Measurements from ENCODE around the gene CELA2B.
A peak's percentile ranks its signal among the peaks of the same experiment; 100 is the strongest.
"Not testable (repeated sequence)": the region's sequence is repeated elsewhere in the genome, so short reads cannot be mapped to it uniquely, and the experiment has no call there.

CELA2B gene

GRCh38 chr1:15459771-15460707 lies 15.9 kb upstream of the CELA2B start:
- Histone ChIP-seq H3K9me3 (ENCODE audit: insufficient read depth, low read length) (no peaks in the 10 kb centered on the region), H3K27ac (ENCODE audit: low read length) (no peak overlapping the region), H3K4me2 (ENCODE audit: low read length) (peak overlapping the region; percentile 15; the same call in 1 of the 2 replicates), H3K9ac (ENCODE audit: low read length) (no peak overlapping the region), H3K4me3 (ENCODE audit: low read length) (no peak overlapping the region), H3K27me3 (ENCODE audit: low read depth, low read length) (no peaks in the 10 kb centered on the region), H3K4me1 (ENCODE audit: low read length) (peaks cover 33% of the 10 kb centered on the region), H3K79me2 (ENCODE audit: low read length) (no peaks in the 10 kb centered on the region), H4K20me1 (ENCODE audit: insufficient read depth, low read length) (no peaks in the 10 kb centered on the region), H3K36me3 (replicated peaks; ENCODE audit: low read depth, low read length) (no peaks in the 10 kb centered on the region), H2AFZ (ENCODE audit: low read depth, low read length) (no peak overlapping the region)
- no peak for TF ChIP-seq CTCF (IDR thresholded peaks at IDR 0.05; ENCODE audit: low read depth, low read length)
- no peak for TF ChIP-seq EZH2phosphoT487 (IDR thresholded peaks at IDR 0.05; ENCODE audit: low read depth)

DNA sequence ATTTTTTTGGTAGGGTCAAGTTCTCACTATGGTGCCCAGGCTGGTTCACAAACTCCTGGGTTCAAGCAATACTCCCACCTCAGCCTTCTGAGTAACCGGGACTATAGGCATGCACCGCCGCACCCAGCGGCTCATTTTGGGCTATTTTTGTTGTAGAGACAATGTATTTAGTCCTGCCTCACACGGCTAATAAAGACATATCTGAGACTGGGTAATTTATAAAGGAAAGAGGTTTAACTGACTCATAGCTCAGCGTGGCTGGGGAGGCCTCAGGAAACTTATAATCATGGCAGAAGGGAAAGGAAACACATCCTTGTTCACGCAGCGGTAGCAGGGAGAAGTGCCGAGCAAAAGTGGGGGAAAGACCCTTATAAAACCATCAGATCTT lies 15.2 kb upstream of the CELA2B start:
- H4K20me1 ChIP-seq (ENCODE audit: insufficient read depth, low read length), result no peaks in the 10 kb centered on the region
- H2AFZ ChIP-seq (ENCODE audit: low read depth, low read length), result no peak overlapping the region
- TF ChIP-seq EZH2phosphoT487 (IDR thresholded peaks at IDR 0.05; ENCODE audit: low read depth), result no peak
- TF ChIP-seq CTCF (IDR thresholded peaks at IDR 0.05; ENCODE audit: low read depth, low read length), result no peak
- H3K27me3 ChIP-seq (ENCODE audit: low read depth, low read length), result no peaks in the 10 kb centered on the region
- no peaks in the 10 kb centered on the region for H3K79me2 ChIP-seq (ENCODE audit: low read length)
- no peaks in the 10 kb centered on the region for H3K9me3 ChIP-seq (ENCODE audit: insufficient read depth, low read length)
- no peak overlapping the region for H3K4me2 ChIP-seq (ENCODE audit: low read length)
- H3K4me1 ChIP-seq (ENCODE audit: low read length), result peaks cover 34% of the 10 kb centered on the region
- H3K27ac ChIP-seq (ENCODE audit: low read length), result no peak overlapping the region
- H3K9ac ChIP-seq (ENCODE audit: low read length), result no peak overlapping the region
- H3K4me3 ChIP-seq (ENCODE audit: low read length), result no peak overlapping the region
- no peaks in the 10 kb centered on the region for H3K36me3 ChIP-seq (replicated peaks; ENCODE audit: low read depth, low read length)

DNA sequence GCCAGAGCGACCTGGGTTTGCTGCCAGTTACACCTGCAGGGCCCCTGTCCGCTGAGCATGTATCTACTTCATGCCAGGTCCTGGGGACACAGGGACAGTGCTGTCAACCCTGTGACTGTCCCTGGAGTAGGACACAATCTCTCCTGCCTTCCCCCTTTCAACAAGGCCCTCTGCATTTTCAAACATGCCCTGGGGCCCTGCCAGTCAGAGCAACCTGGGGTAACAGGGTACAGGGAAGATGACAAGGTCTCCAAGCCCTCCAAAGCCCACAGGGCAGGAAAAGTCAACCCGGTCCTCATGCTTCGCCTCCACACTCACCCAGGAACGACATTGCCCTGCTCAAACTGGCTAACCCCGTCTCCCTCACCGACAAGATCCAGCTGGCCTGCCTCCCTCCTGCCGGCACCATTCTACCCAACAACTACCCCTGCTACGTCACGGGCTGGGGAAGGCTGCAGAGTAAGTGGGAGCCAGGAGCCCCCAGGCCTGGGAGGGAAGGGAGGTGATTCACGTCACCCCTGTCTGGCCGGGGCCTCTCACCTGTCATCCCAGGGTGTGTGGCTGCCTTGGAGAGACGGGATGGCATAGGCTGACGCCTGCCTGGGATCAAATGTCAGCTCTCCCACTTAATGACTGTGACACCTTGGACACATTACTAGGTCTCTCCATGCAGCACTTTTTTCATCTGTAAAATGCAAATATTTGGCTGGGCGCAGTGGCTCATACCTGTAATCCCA lies 12.7 kb upstream of the CELA2B start:
- H3K27ac ChIP-seq (ENCODE audit: low read length); H2AFZ ChIP-seq (ENCODE audit: low read depth, low read length); H3K4me3 ChIP-seq (ENCODE audit: low read length): not testable (repeated sequence)

GRCh38 chr1:15463926-15464322 lies 12.0 kb upstream of the CELA2B start:
- H2AFZ ChIP-seq (ENCODE audit: low read depth, low read length); H3K9me3 ChIP-seq (ENCODE audit: insufficient read depth, low read length); H3K27ac ChIP-seq (ENCODE audit: low read length); H3K4me2 ChIP-seq (ENCODE audit: low read length); H3K4me3 ChIP-seq (ENCODE audit: low read length); H3K79me2 ChIP-seq (ENCODE audit: low read length); H3K27me3 ChIP-seq (ENCODE audit: low read depth, low read length); H3K36me3 ChIP-seq (replicated peaks; ENCODE audit: low read depth, low read length); H3K9ac ChIP-seq (ENCODE audit: low read length); H4K20me1 ChIP-seq (ENCODE audit: insufficient read depth, low read length): not testable (repeated sequence)
- H3K4me1 ChIP-seq (ENCODE audit: low read length), result peaks cover 31% of the 10 kb centered on the region

More for the DNA sequence above, 12.7 kb upstream of the CELA2B start:
- H3K4me2 ChIP-seq (ENCODE audit: low read length); H3K36me3 ChIP-seq (replicated peaks; ENCODE audit: low read depth, low read length); H3K79me2 ChIP-seq (ENCODE audit: low read length); H4K20me1 ChIP-seq (ENCODE audit: insufficient read depth, low read length); H3K9me3 ChIP-seq (ENCODE audit: insufficient read depth, low read length); H3K27me3 ChIP-seq (ENCODE audit: low read depth, low read length); H3K9ac ChIP-seq (ENCODE audit: low read length): not testable (repeated sequence)
- peaks cover 29% of the 10 kb centered on the region for H3K4me1 ChIP-seq (ENCODE audit: low read length)

DNA sequence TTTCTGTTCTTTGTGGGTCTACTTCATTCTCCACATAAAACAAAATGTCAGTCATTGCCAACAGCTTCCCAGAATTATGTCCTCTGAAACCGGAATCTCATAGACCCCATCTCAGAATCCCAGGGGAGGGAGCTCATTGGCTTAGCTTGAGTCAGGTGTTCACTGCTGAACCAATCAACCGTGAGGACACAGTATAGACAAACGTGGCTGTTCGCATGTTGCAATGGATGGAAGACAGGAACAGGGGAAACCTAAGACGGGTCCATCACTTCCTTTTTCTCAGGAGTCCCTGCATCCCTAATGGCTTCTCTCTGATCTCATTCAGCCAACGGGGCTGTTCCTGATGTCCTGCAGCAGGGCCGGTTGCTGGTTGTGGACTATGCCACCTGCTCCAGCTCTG lies 10.2 kb upstream of the CELA2B start:
- Histone ChIP-seq H3K4me2 (ENCODE audit: low read length) (no peak overlapping the region), H3K4me3 (ENCODE audit: low read length) (no peak overlapping the region), H3K4me1 (ENCODE audit: low read length) (peaks cover 36% of the 10 kb centered on the region)

More for the DNA sequence above, 10.2 kb upstream of the CELA2B start:
- TF ChIP-seq EZH2phosphoT487 (IDR thresholded peaks at IDR 0.05; ENCODE audit: low read depth) (no peak), CTCF (IDR thresholded peaks at IDR 0.05; ENCODE audit: low read depth, low read length) (no peak)
- no peaks in the 10 kb centered on the region for H3K9me3 ChIP-seq (ENCODE audit: insufficient read depth, low read length)
- no peaks in the 10 kb centered on the region for H4K20me1 ChIP-seq (ENCODE audit: insufficient read depth, low read length)
- H3K27ac ChIP-seq (ENCODE audit: low read length), result no peak overlapping the region
- H3K9ac ChIP-seq (ENCODE audit: low read length), result no peak overlapping the region
- no peaks in the 10 kb centered on the region for H3K36me3 ChIP-seq (replicated peaks; ENCODE audit: low read depth, low read length)
- no peak overlapping the region for H2AFZ ChIP-seq (ENCODE audit: low read depth, low read length)
- H3K79me2 ChIP-seq (ENCODE audit: low read length), result no peaks in the 10 kb centered on the region
- no peaks in the 10 kb centered on the region for H3K27me3 ChIP-seq (ENCODE audit: low read depth, low read length)
